ENCODE results near the gene ANXA5.
A peak's percentile ranks its signal among the peaks of the same experiment; 100 is the strongest.

ANXA5 gene

DNA sequence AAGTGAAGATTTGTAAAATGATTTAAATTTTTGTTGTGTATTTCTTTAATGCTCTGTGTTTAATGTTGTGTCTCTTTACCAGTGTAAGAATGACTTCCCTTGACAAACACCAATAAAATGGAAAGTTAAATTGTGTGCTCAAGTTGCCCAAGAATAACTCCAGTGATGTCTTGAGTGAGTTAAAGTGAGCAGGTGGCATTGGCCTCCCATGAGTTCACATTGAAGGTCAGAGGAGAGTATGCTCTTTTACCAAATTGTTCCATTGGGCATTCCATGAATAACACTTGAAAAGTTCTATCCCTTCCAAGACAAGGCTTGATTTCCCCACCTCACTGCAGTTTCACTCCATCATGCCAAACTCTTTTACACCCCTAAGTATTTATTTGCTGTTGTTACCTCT lies 4.5 kb downstream of the ANXA5 start:
- DNase-seq (ENCODE audit: low read depth): no peak
- TF ChIP-seq, protein P1, sequence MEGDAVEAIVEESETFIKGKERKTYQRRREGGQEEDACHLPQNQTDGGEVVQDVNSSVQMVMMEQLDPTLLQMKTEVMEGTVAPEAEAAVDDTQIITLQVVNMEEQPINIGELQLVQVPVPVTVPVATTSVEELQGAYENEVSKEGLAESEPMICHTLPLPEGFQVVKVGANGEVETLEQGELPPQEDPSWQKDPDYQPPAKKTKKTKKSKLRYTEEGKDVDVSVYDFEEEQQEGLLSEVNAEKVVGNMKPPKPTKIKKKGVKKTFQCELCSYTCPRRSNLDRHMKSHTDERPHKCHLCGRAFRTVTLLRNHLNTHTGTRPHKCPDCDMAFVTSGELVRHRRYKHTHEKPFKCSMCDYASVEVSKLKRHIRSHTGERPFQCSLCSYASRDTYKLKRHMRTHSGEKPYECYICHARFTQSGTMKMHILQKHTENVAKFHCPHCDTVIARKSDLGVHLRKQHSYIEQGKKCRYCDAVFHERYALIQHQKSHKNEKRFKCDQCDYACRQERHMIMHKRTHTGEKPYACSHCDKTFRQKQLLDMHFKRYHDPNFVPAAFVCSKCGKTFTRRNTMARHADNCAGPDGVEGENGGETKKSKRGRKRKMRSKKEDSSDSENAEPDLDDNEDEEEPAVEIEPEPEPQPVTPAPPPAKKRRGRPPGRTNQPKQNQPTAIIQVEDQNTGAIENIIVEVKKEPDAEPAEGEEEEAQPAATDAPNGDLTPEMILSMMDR (IDR thresholded peaks at IDR 0.05; ENCODE audit: low read length, missing control alignments): no peak
- H3K4me3 ChIP-seq (replicated peaks; ENCODE audit: low read depth, low read length): no peak overlapping the region

DNA sequence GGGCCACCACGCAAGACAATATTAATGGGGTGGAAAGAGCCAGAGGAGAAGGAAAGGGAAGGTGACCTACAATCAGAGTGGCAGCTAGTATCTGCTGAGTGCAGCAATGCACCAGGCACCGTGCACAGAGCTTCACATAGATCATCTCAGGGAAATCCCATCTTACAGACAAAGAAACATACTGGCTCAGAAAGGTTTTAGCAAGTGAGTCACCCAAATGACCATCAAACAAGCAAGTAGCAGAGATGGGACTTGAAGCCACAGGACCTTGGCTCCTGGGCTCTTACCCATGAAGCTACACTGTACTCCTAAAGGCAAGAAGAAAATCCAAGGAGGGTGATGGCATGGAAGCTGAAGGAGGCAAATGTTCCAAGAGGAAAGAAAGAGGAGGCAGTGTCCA lies 6.8 kb downstream of the ANXA5 start:
- TF ChIP-seq, protein P1 (IDR thresholded peaks at IDR 0.05; ENCODE audit: low read length, missing control alignments): no peak
- peak; percentile 53 for DNase-seq (ENCODE audit: low read depth)
- peak overlapping the region; percentile 19 for H3K4me3 ChIP-seq (replicated peaks; ENCODE audit: low read depth, low read length)

DNA sequence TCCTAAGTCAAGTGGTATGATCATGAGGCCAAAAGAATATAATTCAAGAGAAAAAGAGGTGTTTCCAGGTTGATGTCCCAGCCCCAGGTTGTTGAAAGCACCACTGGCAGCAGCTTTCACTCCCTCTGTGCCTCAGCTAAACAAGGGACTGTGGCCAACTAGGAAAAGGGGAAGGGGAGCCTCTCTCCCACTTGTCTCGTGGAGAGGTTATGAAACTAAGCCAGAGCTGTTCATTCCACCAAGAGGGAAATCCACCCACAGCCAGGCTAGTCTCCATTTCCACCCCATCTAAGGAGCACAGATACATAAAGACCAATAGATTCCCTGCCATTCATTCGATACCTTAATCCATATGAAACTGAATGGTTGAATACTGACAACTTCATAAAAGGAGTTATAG lies 8.1 kb downstream of the ANXA5 start:
- no peak overlapping the region for H3K4me3 ChIP-seq (replicated peaks; ENCODE audit: low read depth, low read length)
- TF ChIP-seq, protein P1 (IDR thresholded peaks at IDR 0.05; ENCODE audit: low read length, missing control alignments): no peak
- DNase-seq (ENCODE audit: low read depth): no peak

DNA sequence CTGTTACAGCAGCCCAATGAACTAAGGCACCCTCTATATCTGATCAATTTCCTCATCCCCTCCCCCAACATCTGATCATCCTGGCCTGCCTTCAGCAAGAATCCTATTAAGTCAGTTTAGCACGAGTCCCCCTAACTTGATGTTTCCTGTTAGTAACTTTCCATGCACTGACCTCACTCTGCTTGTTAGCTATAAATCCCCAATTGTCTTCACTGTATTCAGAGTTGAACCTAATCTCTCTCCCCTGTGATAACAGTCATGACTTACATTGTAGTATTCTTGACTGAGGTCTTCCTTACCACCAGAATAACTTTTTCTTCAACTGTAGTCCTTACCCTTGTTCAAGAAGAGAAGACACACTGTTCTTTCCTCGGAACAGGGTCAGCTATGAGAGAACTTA lies 8.5 kb downstream of the ANXA5 start:
- TF ChIP-seq, protein P1 (IDR thresholded peaks at IDR 0.05; ENCODE audit: low read length, missing control alignments): no peak
- no peak for DNase-seq (ENCODE audit: low read depth)
- no peak overlapping the region for H3K4me3 ChIP-seq (replicated peaks; ENCODE audit: low read depth, low read length)

DNA sequence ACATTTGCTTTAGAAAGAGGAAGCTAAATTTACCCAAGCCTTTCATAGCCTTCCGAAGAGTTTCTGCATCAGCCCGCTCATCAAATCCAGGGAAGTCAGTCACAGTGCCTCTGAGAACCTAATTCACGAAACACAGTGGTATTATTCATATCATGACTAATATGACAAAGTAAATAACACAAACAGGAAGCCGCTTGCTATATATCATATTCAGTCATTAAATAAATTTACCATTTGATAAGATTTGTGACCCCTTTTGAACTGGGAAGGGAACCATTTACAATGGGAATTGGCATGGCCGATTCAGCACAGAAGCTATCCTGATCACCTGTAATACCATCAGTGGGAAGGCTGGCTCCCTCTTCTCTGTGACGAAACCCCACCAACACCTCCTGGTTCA lies 10.5 kb downstream of the ANXA5 start:
- TF ChIP-seq, protein P1 (IDR thresholded peaks at IDR 0.05; ENCODE audit: low read length, missing control alignments): no peak
- DNase-seq (ENCODE audit: low read depth): no peak
- no peak overlapping the region for H3K4me3 ChIP-seq (replicated peaks; ENCODE audit: low read depth, low read length)

DNA sequence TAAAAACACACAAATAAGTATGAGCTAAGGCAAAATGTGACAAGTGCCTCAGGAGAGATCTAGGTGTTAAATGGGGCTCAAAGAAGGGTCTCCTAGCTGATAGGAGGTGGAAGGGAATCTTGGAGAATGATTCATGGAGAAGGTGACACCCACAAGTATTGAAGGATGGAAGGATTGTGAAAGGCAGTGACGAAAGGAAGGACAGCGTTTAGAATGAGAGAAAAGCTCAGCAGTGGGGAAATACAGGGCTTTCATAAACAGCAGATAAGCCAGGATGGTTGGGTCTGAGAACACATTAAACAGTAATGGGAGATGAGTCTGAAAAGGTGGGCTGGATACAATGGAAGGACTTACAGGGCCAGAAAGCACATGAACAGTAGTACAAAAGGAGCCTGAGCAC lies 11.5 kb downstream of the ANXA5 start:
- no peak overlapping the region for H3K4me3 ChIP-seq (replicated peaks; ENCODE audit: low read depth, low read length)
- TF ChIP-seq, protein P1 (IDR thresholded peaks at IDR 0.05; ENCODE audit: low read length, missing control alignments): no peak
- DNase-seq (ENCODE audit: low read depth): peak; percentile 53

DNA sequence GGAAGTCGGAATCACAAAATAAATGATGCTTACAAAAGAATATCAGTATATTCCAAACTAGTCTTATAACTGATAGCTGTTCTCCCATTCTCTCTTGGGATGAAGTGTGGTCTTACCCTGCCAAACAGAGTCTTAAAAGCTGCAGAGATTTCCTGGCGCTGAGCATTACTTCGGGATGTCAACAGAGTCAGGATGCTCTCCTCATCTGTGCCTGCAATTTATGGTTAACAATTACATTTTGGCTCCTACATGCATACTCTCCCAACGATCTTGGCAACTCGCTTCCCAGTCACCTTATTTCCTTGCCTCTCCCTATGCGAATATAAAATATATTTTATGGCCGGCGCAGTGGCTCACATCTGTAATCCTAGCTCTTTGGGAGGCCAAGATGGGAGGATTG lies 12.2 kb downstream of the ANXA5 start:
- no peak overlapping the region for H3K4me3 ChIP-seq (replicated peaks; ENCODE audit: low read depth, low read length)
- DNase-seq (ENCODE audit: low read depth): no peak
- TF ChIP-seq, protein P1 (IDR thresholded peaks at IDR 0.05; ENCODE audit: low read length, missing control alignments): no peak
